B cell (primary cell): Measurements from ENCODE around the gene HDLBP. TPM values are rescaled to one million over a fixed set of nuclear protein-coding genes. Genes with fewer than 3 reads are reported as not detected.

Source experiments
- ATAC-seq: fragments of 200-7000 bp; cut with Tn5 transposase; one replicate; pipeline ENCODE4 v1.10.0; 2021; ENCODE audit warnings: low read depth, mild to moderate bottlenecking, moderate number of reproducible peaks, moderate library complexity
- CTCF ChIA-PET: fragments of 350-600 bp; sonication (Branson Sonifier 250); formaldehyde crosslinking; loops from one replicate; lab custom pipeline; 2021; ENCODE audit warnings: antibody characterized with exemption, inconsistent platforms; lab: Charles Lee
- POLR2A ChIA-PET: fragments of 350-600 bp; sonication (Branson Sonifier 250); formaldehyde crosslinking; loops from one replicate; lab custom pipeline; 2021; ENCODE audit warnings: antibody characterized with exemption; lab: Charles Lee
- DNase-seq: peaks from one replicate; pipeline ENCODE4 v3.0.0; 2013
- H2AFZ ChIP-seq: 2 replicates; pipeline ENCODE4 v1.6.1; 2012; ENCODE audit warnings: mild to moderate bottlenecking, low read depth, low read length; ENCODE audit not compliant: insufficient read depth, poor library complexity, severe bottlenecking
- H3K27ac ChIP-seq, 2 donors: 1 replicate in 1 of 2; 2 replicates in 1 of 2; pipeline ENCODE4 v1.5.1; 2012 to 2013; ENCODE audit warnings: low read length in 2 of 2, mild to moderate bottlenecking in 2 of 2, moderate library complexity in 1 of 2
- H3K27me3 ChIP-seq, 4 experiments: fragments of 200-600 bp in 1 of 4; sonication (generic) in 1 of 4; replicated peaks in 1 of 4; 1 replicate in 2 of 4; 2 replicates in 2 of 4; pipeline versions ENCODE4 v1.6.1 to v1.7.0; 2013 to 2016; ENCODE audit warnings: low read length in 3 of 4, mild to moderate bottlenecking in 2 of 4, mixed read lengths in 1 of 4, moderate library complexity in 1 of 4; ENCODE audit not compliant: insufficient read depth in 4 of 4, control insufficient read depth in 3 of 4; ENCODE audit errors: control extremely low read depth in 1 of 4
- H3K36me3 ChIP-seq, 2 experiments: replicated peaks in 1 of 2; 1 replicate in 1 of 2; 2 replicates in 1 of 2; pipeline versions ENCODE4 v1.6.1 to v1.7.1; 2013; ENCODE audit warnings: low read length in 1 of 2; ENCODE audit not compliant: insufficient read depth in 2 of 2, control insufficient read depth in 1 of 2; ENCODE audit errors: control extremely low read depth in 1 of 2, extremely low read depth in 1 of 2
- H3K4me1 ChIP-seq, 2 donors: fragments of 200-600 bp in 1 of 2; sonication (generic) in 1 of 2; 1 replicate in 1 of 2; 2 replicates in 1 of 2; pipeline versions ENCODE4 v1.5.1 to v1.6.1; 2013 to 2017; ENCODE audit warnings: low read length in 2 of 2; ENCODE audit not compliant: control insufficient read depth in 2 of 2, insufficient read depth in 2 of 2
- H3K4me2 ChIP-seq: replicated peaks from 2 replicates; pipeline ENCODE3; 2012; ENCODE audit warnings: mild to moderate bottlenecking, low read depth, low read length; ENCODE audit not compliant: poor library complexity, severe bottlenecking
- H3K4me3 ChIP-seq, 5 experiments: fragments of 200-600 bp in 1 of 5; sonication (generic) in 1 of 5; 1 replicate in 3 of 5; 2 replicates in 2 of 5; pipeline versions ENCODE4 v1.5.1 to v1.7.0; 2011 to 2016; ENCODE audit warnings: low read length in 4 of 5, mild to moderate bottlenecking in 4 of 5, low read depth in 2 of 5, control low read depth in 1 of 5, moderate library complexity in 1 of 5; ENCODE audit not compliant: insufficient read depth in 1 of 5; ENCODE audit errors: control extremely low read depth in 1 of 5, extremely low read depth in 1 of 5
- H3K79me2 ChIP-seq: fragments of 200-600 bp; sonication (generic); one replicate; pipeline ENCODE4 v1.6.0; 2016; ENCODE audit warnings: low read length; ENCODE audit not compliant: control insufficient read depth, insufficient read depth
- H3K9ac ChIP-seq: fragments of 200-600 bp; sonication (generic); 2 replicates; pipeline ENCODE4 v1.6.1; 2017; ENCODE audit warnings: mild to moderate bottlenecking, low read length, moderate library complexity
- H3K9me3 ChIP-seq, 3 donors: one replicate each; pipeline versions ENCODE4 v1.6.1 to v1.7.1; 2013; ENCODE audit warnings: low read length in 2 of 3; ENCODE audit not compliant: control insufficient read depth in 2 of 3, insufficient read depth in 1 of 3; ENCODE audit errors: control extremely low read depth in 1 of 3
- H4K20me1 ChIP-seq: 2 replicates; pipeline ENCODE4 v1.6.0; 2012; ENCODE audit warnings: mild to moderate bottlenecking, low read length; ENCODE audit not compliant: insufficient read depth, control insufficient read depth, poor library complexity, severe bottlenecking
- H3K27ac Mint-ChIP-seq: one replicate; pipeline ENCODE4 v1.8.0; 2021; ENCODE audit warnings: mixed read lengths
- H3K27me3 Mint-ChIP-seq: one replicate; pipeline ENCODE4 v1.8.0; 2021; ENCODE audit warnings: mixed read lengths
- H3K4me1 Mint-ChIP-seq: one replicate; pipeline ENCODE4 v1.8.0; 2021; ENCODE audit warnings: mixed read lengths
- H3K4me3 Mint-ChIP-seq: one replicate; pipeline ENCODE4 v1.8.0; 2021; ENCODE audit warnings: mixed read lengths
- H3K9me3 Mint-ChIP-seq: one replicate; pipeline ENCODE4 v1.8.0; 2022; ENCODE audit warnings: mixed read lengths; ENCODE audit not compliant: insufficient read depth
- CTCF ChIP-seq: fragments of 200-600 bp; IDR thresholded peaks from one replicate; pipeline ENCODE4 v1.8.0; 2022; ENCODE audit warnings: antibody characterized with exemption, mild to moderate bottlenecking
- EZH2 ChIP-seq: IDR thresholded peaks from 2 replicates; pipeline ENCODE4 v1.6.1; 2012; ENCODE audit warnings: borderline replicate concordance, low read depth, mild to moderate bottlenecking, moderate library complexity, low read length; ENCODE audit not compliant: insufficient read depth, poor library complexity, severe bottlenecking
- WGBS: methylation state at CpG from one replicate; pipeline ENCODE4 v1.1.5; 2013; ENCODE audit warnings: missing lambda C conversion rate; ENCODE audit not compliant: insufficient coverage; 5-methylcytosine and 5-hydroxymethylcytosine counted together
- intact Hi-C: fragments of 100-400 bp; cut with micrococcal nuclease; formaldehyde crosslinking; loops from one replicate; pipeline ENCODE4 v1.10.0; 2022
- polyA plus RNA-seq: library from polyadenylated mRNA; depleted of rRNA; stranded (reverse); fragments of >200 nt; gene quantifications from 2 replicates; pipeline ENCODE4 v1.2.3, GENCODE V29; 2012
- total RNA-seq, 2 donors: library from RNA; stranded (reverse); fragments of 120-200 nt in 1 of 2; gene quantifications; 1 replicate in 1 of 2; 2 replicates in 1 of 2; pipeline versions ENCODE4 v1.2.3 to v1.2.4, GENCODE V29; 2013 to 2022

The HDLBP gene
- total and polyA plus RNA-seq, 2 donors (not counting 1 experiment from before 2014, with no cell fraction given) = 55.1 to 127 TPM

- Histone ChIP-seq H3K9me3 (no peaks in the 10 kb centered on the region), H4K20me1 (no peaks in the 10 kb centered on the region), H2AFZ (no peak overlapping the region), H3K9ac (no peak overlapping the region), H3K27ac (no peak overlapping the region), H3K36me3 (peaks cover 1 to 87% of the 10 kb centered on the region in 2 experiments), H3K4me2 (no peak overlapping the region), H3K27me3 (no peaks in the 10 kb centered on the region), H3K4me1 (no peaks in the 10 kb centered on the region), H3K79me2 (no peaks in the 10 kb centered on the region), H3K4me3 (no peak overlapping the region)
- TF ChIP-seq CTCF (no peak), EZH2 (no peak)
- no peak for ATAC-seq
- ChIA-PET POLR2A (interaction anchor here (0.6 kb wide), 1 partner anchor 371 kb away, joined by 4 read pairs; no protein-coding TSS in a partner anchor), CTCF (interaction anchor here (0.8 kb wide), 1 partner anchor 23 kb away, joined by 3 read pairs; no protein-coding TSS in a partner anchor)
- Mint-ChIP-seq H3K9me3 (no peaks in the 10 kb centered on the region), H3K4me1 (no peaks in the 10 kb centered on the region), H3K4me3 (no peak overlapping the region), H3K27me3 (no peaks in the 10 kb centered on the region), H3K27ac (no peak overlapping the region)
- 100% methylated on average over 2 of the region's 4 CpGs for WGBS
- intact Hi-C loops = no loop called here
- DNase-seq = no peak
These were observed 73.8 kb downstream of the HDLBP start for GRCh38 chr2:241241669-241242068.

GRCh38 chr2:241240320-241241004, 75.0 kb downstream of the HDLBP start:
- 97% methylated on average over 21 of the region's 21 CpGs for WGBS
- Histone ChIP-seq H3K4me1 (no peaks in the 10 kb centered on the region), H3K27me3 (no peaks in the 10 kb centered on the region), H3K4me3 (no peak overlapping the region), H3K36me3 (peaks cover 0 to 90% of the 10 kb centered on the region in 2 experiments), H3K4me2 (no peak overlapping the region), H3K9me3 (no peaks in the 10 kb centered on the region), H3K27ac (no peak overlapping the region), H3K9ac (no peak overlapping the region), H2AFZ (no peak overlapping the region), H4K20me1 (no peaks in the 10 kb centered on the region), H3K79me2 (no peaks in the 10 kb centered on the region)
- ChIA-PET POLR2A (no interaction called here), CTCF (no interaction called here)
- intact Hi-C loops = no loop called here
- DNase-seq = no peak
- H3K4me3 Mint-ChIP-seq = no peak overlapping the region
- ATAC-seq = no peak
- H3K4me1 Mint-ChIP-seq = no peaks in the 10 kb centered on the region
- H3K27me3 Mint-ChIP-seq = no peaks in the 10 kb centered on the region
- TF ChIP-seq CTCF (no peak), EZH2 (no peak)
- H3K27ac Mint-ChIP-seq = no peak overlapping the region
- H3K9me3 Mint-ChIP-seq = no peaks in the 10 kb centered on the region
